GM21526 (cell line): Measurements from ENCODE around the gene RIC8B.

ENCODE experiments used
- ATAC-seq: cut with Tn5 transposase; IDR thresholded peaks from one replicate; pipeline ENCODE4 v1.9.1; 2021; ENCODE audit warnings: moderate library complexity; ENCODE audit not compliant: unreplicated experiment, low FRiP score

RIC8B gene

GRCh38 chr12:106866426-106867080 is 92.1 kb downstream of the RIC8B start:
- ATAC-seq: no peak

GRCh38 chr12:106867651-106868050 is 93.2 kb downstream of the RIC8B start:
- no peak for ATAC-seq

- ATAC-seq: no peak
Observed at GRCh38 chr12:106868982-106869700, 94.7 kb downstream of the RIC8B start.

GRCh38 chr12:106870116-106870515 is 95.6 kb downstream of the RIC8B start:
- no peak for ATAC-seq

- ATAC-seq: no peak
Observed at GRCh38 chr12:106871477-106871876, 97.0 kb downstream of the RIC8B start.

GRCh38 chr12:106873983-106874382 is 99.5 kb downstream of the RIC8B start:
- no peak for ATAC-seq

- no peak for ATAC-seq
Observed at GRCh38 chr12:106878804-106879203, 104.3 kb downstream of the RIC8B start.

- ATAC-seq: no peak
Observed at GRCh38 chr12:106879612-106880011, 105.1 kb downstream of the RIC8B start.

GRCh38 chr12:106883426-106883825 is 108.9 kb downstream of the RIC8B start:
- ATAC-seq: no peak

GRCh38 chr12:106885026-106885425 is 110.5 kb downstream of the RIC8B start:
- ATAC-seq: no peak

- ATAC-seq: no peak
Observed at GRCh38 chr12:106885541-106886249, 111.2 kb downstream of the RIC8B start.

GRCh38 chr12:106886932-106887331 is 112.5 kb downstream of the RIC8B start:
- ATAC-seq: no peak

GRCh38 chr12:106888348-106888970 is 114.0 kb downstream of the RIC8B start:
- no peak for ATAC-seq

- no peak for ATAC-seq
Observed at GRCh38 chr12:106889326-106889725, 114.8 kb downstream of the RIC8B start.

GRCh38 chr12:106889950-106890626 is 115.6 kb downstream of the RIC8B start:
- ATAC-seq: no peak

- ATAC-seq: no peak
Observed at GRCh38 chr12:106892075-106892474, 117.6 kb downstream of the RIC8B start.

- ATAC-seq: no peak
Observed at GRCh38 chr12:106893451-106893850, 119.0 kb downstream of the RIC8B start.

- no peak for ATAC-seq
Observed at GRCh38 chr12:106894774-106895173, 120.3 kb downstream of the RIC8B start.

- ATAC-seq: no peak
Observed at GRCh38 chr12:106896603-106897002, 122.1 kb downstream of the RIC8B start.

GRCh38 chr12:106897082-106897481 is 122.6 kb downstream of the RIC8B start:
- no peak for ATAC-seq
